Epidermal melanocyte (primary cell): ENCODE results near the gene TSPAN18.

Experiments used
- DNase-seq: peaks from one replicate; pipeline ENCODE4 v3.0.0; 2011; ENCODE audit warnings: low spot score; ENCODE audit not compliant: insufficient read length

Gene TSPAN18

GRCh38 chr11:44847316-44847715 lies 120.6 kb downstream of the TSPAN18 start:
- DNase-seq = no peak

- DNase-seq = no peak
These were observed 121.6 kb downstream of the TSPAN18 start for GRCh38 chr11:44848203-44848962.

- no peak for DNase-seq
These were observed 122.2 kb downstream of the TSPAN18 start for GRCh38 chr11:44848963-44849350.

DNA sequence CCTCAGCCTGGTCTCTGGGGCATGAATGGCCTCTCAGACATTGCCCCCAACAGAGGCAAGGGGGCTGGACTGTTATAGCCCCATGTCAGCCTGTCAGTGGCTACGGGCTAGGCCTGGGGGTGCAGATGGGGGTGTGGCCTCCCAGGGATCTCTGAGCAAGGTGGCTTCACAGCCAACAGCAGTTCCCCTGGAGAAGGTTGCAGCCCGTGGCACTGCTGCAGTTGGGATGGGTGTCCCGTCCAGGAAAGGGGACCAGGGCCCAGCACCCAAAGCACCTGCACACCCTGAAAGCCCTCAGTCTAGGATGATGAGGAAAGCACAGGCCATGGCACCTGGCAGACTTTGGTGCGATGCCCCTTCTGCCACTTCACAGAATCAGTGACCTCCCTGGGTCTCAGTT lies 122.7 kb downstream of the TSPAN18 start:
- DNase-seq = no peak

GRCh38 chr11:44849922-44850321 lies 123.2 kb downstream of the TSPAN18 start:
- no peak for DNase-seq

- no peak for DNase-seq
These were observed 124.7 kb downstream of the TSPAN18 start for GRCh38 chr11:44851496-44851895.

DNA sequence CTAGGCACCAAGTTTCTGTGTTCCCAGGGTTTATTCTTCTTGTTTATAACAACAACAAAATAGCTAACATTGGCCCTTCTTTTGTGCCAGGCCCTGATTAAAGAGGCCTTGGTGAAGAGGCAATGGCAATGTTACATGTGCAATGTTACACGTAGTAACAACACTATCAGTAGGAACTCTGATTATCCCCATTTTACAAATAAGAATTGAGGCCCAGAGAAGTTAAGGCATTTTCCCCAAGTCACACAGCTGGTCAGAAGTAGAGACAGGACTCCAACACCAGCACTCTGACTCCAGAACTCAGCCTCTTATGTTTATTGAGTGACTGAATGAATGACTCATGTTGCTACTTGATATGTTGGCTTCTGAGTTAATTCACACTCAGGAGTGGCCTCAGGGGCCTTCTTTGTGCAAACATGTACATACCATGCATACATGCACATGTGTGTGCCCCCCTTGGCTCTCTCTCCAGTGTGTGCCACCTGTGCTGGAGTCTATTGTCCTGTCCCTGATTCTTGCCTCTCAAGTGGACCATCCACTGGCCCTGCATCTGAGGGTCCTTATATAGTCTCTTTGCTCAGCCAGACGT lies 125.5 kb downstream of the TSPAN18 start:
- no peak for DNase-seq

DNA sequence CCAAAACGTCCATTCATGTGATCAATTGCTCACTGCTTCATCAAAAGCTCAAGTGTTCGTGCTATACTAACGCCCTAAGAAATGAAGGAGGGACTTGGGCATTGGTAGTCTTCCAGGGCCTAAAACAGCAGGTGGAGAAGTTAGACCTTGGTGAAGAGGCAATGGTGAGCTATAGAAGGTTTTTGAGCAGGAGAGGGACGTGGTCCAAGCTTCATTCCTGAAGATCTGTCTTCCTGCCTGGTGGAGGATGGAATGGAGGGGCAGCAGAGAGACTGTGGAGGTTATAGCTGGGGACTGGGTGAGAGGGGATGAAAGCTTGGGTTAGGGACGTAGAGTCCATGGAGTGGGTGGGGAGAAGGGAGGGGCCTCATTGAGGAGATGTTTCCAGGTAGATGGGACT lies 126.2 kb downstream of the TSPAN18 start:
- no peak for DNase-seq

DNA sequence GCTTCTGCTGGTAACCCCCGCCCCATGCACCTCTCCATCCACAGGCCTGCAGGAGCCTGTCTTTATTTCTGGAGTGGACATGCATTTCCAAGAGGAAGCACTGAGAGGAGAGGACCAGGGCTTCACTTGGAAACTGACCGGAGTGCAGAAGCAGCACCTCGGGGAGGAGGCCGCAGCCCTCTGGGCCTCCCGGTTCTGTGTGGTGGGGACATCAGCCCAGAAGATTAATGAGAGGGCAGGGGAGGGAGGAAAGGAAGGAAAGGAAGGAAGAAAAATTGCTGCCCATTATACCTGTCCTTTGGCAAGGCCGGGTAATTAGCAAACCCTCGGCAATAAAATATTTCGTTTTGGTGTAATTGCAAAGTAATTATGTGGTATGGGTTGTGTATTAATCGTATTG lies 126.9 kb downstream of the TSPAN18 start:
- no peak for DNase-seq

- no peak for DNase-seq
These were observed 127.3 kb downstream of the TSPAN18 start for GRCh38 chr11:44854086-44854485.

- DNase-seq = no peak
These were observed 128.2 kb downstream of the TSPAN18 start for GRCh38 chr11:44854741-44855492.

DNA sequence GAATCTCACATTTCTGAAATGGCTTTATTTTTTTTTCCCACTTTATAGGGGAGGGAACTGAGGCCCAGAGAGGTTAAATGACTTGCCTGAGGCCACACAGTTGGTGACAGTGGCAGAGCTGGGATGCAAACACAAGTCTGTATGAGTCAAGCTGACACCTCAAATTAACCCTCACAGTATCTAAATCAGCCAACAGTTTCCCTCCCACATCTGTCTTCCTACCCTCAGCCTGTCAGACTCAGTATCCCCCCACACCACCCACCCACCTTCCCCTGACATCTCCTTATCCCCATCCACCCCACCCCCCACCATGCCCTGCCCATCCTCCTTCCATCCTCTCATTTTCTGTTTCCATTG lies 128.7 kb downstream of the TSPAN18 start:
- no peak for DNase-seq

DNA sequence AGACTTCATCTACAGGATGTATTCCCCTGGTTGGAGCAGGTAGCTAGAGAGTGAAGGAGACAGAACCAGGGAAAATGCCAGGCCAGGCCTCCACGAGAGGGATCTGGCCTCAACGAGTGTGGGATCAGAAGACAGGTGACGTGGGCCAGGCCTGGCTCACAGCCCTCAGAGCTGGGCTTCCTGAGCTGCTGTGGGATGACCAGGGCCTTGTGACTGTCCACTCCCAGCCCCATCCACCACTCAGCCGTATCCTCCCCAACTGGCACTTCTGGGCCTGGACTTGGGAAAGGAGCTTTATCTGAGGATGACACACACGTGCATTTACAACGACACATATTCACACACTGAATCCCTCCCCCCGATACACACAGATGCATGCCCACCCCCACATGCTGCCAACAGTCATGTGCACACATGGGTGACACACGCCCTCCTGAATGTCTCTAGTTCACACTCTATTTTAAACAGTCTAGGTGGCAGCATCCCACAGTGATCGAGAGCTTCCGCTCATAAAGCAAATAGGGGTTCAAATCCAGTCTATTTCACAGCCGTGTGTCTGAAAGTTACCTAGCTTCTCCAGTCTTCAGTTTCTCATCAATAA lies 130.8 kb downstream of the TSPAN18 start:
- no peak for DNase-seq

DNA sequence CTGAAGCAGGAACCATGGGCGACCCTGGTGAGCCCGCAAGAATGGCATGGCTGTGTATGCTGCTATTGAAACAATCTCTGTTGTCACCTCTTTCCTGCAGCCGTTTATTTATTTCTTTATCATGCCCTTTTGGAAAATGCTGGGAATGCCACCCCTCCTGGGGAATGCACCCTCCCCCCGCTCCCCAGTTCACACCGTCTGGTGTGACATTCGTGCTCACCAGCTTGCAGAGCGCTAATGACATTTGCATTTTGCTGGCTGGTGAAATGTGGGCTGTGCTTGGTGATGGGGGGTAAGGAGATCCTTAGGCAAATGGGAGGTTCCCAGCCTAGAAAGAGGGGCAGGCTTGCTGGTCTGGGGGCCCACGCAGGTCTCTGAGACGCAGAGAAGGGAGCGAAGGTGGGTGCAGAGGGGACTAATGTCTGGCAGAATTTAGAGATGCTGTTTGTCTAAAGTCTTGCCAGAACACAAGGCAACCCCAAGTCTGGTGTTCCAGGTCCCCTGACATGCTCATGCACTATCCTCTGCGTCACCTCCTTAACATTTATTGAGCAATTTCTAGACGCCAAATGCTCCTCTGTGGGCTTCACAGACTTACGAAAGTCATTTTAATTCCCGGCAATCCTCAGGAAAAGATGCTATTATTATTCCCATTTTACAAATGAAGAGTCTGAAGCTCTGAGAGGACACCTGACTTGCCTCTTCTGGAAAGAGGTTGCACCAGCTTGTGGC lies 132.2 kb downstream of the TSPAN18 start:
- DNase-seq = no peak

DNA sequence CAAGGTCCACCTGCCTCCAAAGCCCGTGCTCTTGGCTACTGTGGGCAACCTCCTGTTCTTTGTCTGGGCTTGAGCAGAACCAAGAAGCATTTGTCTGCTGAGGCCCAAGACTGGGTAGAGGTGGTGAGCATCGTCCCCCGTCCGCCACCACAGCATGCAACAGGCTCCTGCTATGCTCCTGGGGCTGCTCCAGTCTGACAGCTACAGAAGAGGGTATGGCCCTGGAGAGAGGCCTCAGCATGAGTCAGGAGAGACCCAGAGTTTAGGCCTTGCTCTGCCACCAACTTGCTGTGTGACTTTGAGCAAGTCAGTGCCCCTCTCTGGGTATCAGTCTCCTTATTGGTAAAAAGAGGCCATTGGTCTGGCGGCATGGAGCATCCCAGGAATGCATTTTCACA lies 132.8 kb downstream of the TSPAN18 start:
- no peak for DNase-seq

GRCh38 chr11:44860346-44860745 lies 133.6 kb downstream of the TSPAN18 start:
- no peak for DNase-seq

DNA sequence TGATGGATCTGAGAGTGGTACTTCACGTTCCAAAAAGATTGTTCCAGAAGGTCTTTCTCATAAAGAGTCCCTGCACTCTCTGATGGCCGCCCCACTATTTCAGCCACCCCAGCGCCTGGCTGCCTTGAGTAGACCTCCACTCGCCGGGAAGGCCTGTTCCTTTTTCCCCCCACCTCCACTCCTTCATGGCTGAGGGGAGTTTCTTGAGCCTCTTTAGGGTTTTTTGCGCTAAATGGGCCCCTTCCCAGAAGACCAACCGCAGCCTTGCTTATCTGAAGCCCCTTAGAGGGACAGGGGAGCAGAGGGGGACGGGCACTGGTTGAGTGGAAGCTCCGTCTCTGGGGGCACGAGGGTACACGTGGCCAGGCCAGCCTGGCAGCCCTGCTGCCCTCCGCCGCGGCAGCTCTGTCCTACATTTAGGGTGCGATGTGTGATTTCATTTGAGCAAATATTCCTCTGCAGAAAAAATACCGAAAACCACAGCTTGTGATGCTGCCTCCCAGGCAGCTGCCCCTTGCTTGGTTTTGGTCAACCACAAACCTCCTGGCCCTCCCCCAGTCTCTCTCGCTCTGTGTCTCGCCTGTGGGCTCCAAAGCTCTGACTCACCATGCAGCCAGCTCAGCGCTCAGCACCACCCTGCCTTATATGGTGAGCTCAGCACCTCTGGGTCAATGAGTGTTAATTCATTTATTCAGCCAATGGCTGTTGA lies 135.2 kb downstream of the TSPAN18 start:
- peak; percentile 89 for DNase-seq

- DNase-seq = no peak
These were observed 135.9 kb downstream of the TSPAN18 start for GRCh38 chr11:44862558-44863101.

DNA sequence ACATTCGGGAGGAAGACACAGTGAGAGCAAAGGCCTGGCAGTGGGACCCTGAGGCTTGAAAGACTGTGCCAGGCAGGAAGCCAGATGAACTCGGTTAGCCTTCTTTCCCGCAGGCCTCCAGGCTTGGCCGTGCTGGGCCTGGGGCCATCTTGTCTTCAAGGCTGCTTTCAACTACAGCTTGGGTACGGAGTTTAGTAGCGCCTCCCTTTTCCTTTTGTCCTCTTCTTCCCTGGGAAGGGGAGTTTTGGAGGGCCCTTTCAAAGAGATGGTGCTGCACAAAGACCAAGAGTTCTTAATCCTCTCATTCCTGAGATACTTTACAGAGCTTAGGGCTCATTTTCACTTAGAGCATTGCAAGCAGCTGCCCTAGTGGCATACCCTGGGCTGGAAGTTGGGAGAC lies 136.5 kb downstream of the TSPAN18 start:
- DNase-seq = no peak

- DNase-seq = no peak
These were observed 139.1 kb downstream of the TSPAN18 start for GRCh38 chr11:44865866-44866272.

- DNase-seq = no peak
These were observed 139.5 kb downstream of the TSPAN18 start for GRCh38 chr11:44866286-44866685.
